Ishikawa (cell line): ENCODE data around the gene CEP57.

ENCODE experiments used
- CEBPB ChIP-seq: IDR thresholded peaks from 2 replicates; pipeline ENCODE4 v1.6.1; 2012
- CREB1 ChIP-seq: IDR thresholded peaks from 2 replicates; pipeline ENCODE4 v1.6.1; 2012; ENCODE audit warnings: low read depth
- EGR1 ChIP-seq: IDR thresholded peaks from 2 replicates; pipeline ENCODE4 v1.6.1; 2012
- EP300 ChIP-seq: IDR thresholded peaks from 2 replicates; pipeline ENCODE4 v1.6.1; 2012; ENCODE audit warnings: borderline replicate concordance
- FOXM1 ChIP-seq: IDR thresholded peaks from 2 replicates; pipeline ENCODE4 v1.6.1; 2012; ENCODE audit warnings: low read depth, borderline replicate concordance
- NFIC ChIP-seq: IDR thresholded peaks from 2 replicates; pipeline ENCODE4 v1.6.1; 2012
- RAD21 ChIP-seq: IDR thresholded peaks from 2 replicates; pipeline ENCODE4 v1.6.1; 2012; ENCODE audit warnings: low read depth
- REST ChIP-seq: IDR thresholded peaks from 2 replicates; pipeline ENCODE4 v1.6.1; 2012; ENCODE audit warnings: low read depth, mild to moderate bottlenecking
- TAF1 ChIP-seq: IDR thresholded peaks from 2 replicates; pipeline ENCODE4 v1.6.1; 2012; ENCODE audit warnings: low read depth, mild to moderate bottlenecking
- TCF12 ChIP-seq: IDR thresholded peaks from 2 replicates; pipeline ENCODE4 v1.6.1; 2012; ENCODE audit warnings: low read depth
- TEAD4 ChIP-seq: IDR thresholded peaks from 2 replicates; pipeline ENCODE4 v1.6.1; 2012
- YY1 ChIP-seq: IDR thresholded peaks from 2 replicates; pipeline ENCODE4 v1.6.1; 2012; ENCODE audit warnings: low read depth
- ZBTB7A ChIP-seq: IDR thresholded peaks from 2 replicates; pipeline ENCODE4 v1.6.1; 2012; ENCODE audit warnings: low read depth
- TF ChIP-seq, protein P1 (sequence below): IDR thresholded peaks from 2 replicates; pipeline ENCODE4 v1.6.1; 2012
- TF ChIP-seq, protein P2 (sequence below): IDR thresholded peaks from 2 replicates; pipeline ENCODE4 v1.6.1; 2012

Gene CEP57

GRCh38 chr11:95803973-95804372 lies 13.7 kb downstream of the CEP57 start:
- TF ChIP-seq RAD21 (no peak), EGR1 (no peak), YY1 (no peak), TAF1 (no peak), REST (no peak)
- TF ChIP-seq, protein P1, sequence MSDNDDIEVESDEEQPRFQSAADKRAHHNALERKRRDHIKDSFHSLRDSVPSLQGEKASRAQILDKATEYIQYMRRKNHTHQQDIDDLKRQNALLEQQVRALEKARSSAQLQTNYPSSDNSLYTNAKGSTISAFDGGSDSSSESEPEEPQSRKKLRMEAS, result no peak

DNA sequence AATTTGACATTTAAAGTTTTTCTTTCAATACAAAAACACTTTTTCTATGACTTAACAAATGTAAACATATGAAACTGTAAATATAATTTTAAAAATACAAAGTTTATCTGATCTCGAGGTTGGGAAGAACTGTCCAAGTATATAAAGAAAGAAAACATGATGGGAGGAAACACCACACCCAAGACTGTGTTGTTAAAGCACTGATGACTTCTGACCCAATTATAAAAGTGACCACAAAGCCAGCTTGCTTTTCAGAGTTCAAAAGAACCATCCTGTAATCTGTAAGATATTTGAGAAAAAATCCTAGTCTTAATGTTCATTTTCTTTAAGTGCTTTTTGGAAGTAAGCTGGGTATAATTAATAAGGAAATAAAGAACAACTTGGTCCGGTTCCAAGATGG lies 15.6 kb downstream of the CEP57 start:
- TF ChIP-seq, protein P1, result no peak
- TF ChIP-seq ZBTB7A, result no peak
- TF ChIP-seq CEBPB, result no peak
- TF ChIP-seq CREB1, result no peak
- TF ChIP-seq YY1, result no peak
- TF ChIP-seq NFIC, result no peak
- TF ChIP-seq EP300, result no peak
- TF ChIP-seq TCF12, result no peak
- no peak for TF ChIP-seq REST
- no peak for TF ChIP-seq TAF1
- TF ChIP-seq RAD21, result no peak
- TF ChIP-seq, protein P2, sequence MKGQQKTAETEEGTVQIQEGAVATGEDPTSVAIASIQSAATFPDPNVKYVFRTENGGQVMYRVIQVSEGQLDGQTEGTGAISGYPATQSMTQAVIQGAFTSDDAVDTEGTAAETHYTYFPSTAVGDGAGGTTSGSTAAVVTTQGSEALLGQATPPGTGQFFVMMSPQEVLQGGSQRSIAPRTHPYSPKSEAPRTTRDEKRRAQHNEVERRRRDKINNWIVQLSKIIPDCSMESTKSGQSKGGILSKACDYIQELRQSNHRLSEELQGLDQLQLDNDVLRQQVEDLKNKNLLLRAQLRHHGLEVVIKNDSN, result no peak
- TF ChIP-seq TEAD4, result no peak
- no peak for TF ChIP-seq FOXM1
- TF ChIP-seq EGR1, result no peak

DNA sequence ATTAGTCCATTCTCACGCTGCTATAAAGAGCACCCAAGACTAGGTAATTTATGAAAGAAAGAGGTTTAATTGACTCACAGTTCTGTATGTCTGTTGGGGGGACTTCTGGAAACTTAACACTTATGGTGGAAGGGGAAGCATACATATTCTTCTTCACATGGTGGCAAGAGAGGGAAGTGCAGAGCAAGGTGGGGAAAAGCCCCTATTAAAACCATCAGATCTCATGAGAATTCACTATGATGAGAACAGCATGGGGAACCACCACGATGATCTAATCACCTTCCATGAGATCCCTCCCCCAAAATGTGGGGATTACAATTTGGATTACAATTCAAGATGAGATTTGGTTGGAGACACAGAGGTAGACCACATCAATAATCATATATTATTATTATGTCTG lies 25.7 kb downstream of the CEP57 start:
- no peak for TF ChIP-seq NFIC
- TF ChIP-seq, protein P2, result no peak
- TF ChIP-seq CREB1, result no peak
- TF ChIP-seq, protein P1, result no peak
- TF ChIP-seq FOXM1, result no peak
- TF ChIP-seq TCF12, result no peak
- TF ChIP-seq EGR1, result no peak
- no peak for TF ChIP-seq CEBPB
- no peak for TF ChIP-seq TEAD4
- TF ChIP-seq TAF1, result no peak
- no peak for TF ChIP-seq YY1
- no peak for TF ChIP-seq ZBTB7A

DNA sequence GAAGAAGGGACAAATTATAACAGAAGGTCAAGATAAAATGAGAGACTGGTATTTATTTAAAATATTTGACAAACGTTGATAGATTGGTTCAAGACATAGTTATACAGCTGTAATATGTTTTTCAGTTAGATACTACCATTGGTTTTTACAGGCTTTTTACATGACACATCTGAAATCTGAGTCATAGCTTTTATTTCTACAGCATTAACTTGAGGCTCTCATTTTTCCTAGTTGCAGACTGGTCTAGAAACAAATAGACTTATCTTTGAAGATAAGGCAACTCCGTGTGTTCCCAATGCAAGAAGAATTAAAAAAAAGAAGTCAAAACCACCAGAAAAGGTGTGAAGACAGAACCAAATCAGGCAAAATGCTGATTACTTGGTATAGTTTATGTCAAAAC lies 31.3 kb downstream of the CEP57 start:
- TF ChIP-seq NFIC (no peak), YY1 (no peak), CEBPB (no peak), CREB1 (no peak), ZBTB7A (no peak), FOXM1 (no peak), TAF1 (no peak), EP300 (no peak), TEAD4 (no peak), REST (no peak), EGR1 (no peak), RAD21 (no peak), TCF12 (no peak)
- TF ChIP-seq, protein P2, result no peak
- TF ChIP-seq, protein P1, result no peak
